Measurements from ENCODE around the gene GFAP. TPM values are rescaled to one million over a fixed set of nuclear protein-coding genes. Genes with fewer than 3 reads are reported as not detected.

The GFAP gene
- polyA plus RNA-seq, 3 donors: 1.3 to 8.3 (median 3.4) TPM

DNA sequence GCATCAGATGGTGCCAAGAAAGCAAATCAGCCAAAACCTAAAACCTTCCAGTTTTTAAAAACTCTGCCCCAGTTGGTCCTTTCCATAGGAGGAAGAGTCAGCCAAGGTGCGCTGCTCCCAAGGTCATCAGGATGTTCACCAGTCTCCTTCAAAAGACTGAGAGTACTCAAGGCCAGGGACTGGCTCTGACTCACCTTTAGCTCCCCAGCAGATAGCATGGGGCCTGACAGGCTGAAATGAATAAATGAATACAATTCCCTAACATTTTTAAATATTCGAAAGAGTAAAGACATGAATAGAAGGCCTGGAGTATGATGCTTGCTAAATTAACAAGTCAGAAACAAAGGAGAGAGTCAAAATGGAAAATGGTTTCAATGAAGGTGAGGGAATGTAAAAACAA lies 35.2 kb downstream of the GFAP start:
- 78 to 99% (median 96%) methylated on average over 2 of the region's 2 CpGs for WGBS, 3 donors
- H3K27ac ChIP-seq (ENCODE audit: low read depth, low read length): no peak overlapping the region

DNA sequence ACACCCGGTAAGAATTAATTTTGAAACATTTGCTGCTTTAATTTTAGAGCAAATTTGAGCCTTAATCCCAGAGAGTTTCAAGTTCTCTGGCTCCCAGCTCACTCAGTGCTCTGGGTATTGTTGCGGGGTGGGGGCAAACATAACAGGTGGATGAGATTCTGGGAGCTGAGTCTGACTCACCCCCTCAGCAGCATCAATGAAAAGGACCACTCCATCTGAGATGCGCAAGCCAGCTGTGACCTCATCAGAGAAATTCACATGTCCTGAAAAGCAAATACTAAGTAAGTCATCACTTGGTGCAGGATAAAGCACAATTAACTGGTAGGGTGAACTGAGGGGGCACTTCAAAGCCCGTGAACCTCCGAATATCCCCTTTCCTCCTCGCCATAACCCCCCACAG lies 35.9 kb downstream of the GFAP start:
- 90 to 94% (median 94%) methylated on average over 6 of the region's 6 CpGs for WGBS, 3 donors
- H3K27ac ChIP-seq (ENCODE audit: low read depth, low read length): no peak overlapping the region

DNA sequence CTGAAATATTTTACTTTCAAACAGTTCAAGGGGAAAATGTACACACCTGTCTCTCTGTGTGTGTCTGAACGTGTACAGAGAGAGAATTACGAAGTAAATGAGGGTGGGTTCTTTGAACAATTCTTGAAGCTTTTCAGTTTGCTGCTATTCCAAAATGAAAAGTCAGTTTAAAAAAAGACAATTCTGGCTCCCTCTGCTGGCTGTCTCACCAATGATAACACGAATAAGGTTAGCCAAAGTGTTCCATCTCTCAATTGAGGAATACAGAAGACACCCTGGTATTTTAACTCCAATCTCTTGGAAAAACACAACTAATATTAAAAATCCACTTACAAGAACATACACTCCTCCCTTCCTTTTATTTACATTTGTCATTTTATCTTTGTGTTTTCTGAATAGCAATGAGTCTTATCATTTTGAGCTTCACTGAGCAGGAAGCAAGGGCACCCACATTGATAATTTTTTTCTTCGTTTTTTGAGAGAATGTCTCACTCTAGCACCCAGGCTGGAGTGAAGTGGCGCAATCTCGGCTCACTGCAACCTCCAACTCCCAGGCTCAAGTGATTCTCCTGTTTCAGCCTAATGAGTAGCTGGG lies 36.6 kb downstream of the GFAP start:
- 54 to 58% (median 55%) methylated on average over 6 of the region's 6 CpGs for WGBS, 3 donors
- no peak overlapping the region for H3K27ac ChIP-seq (ENCODE audit: low read depth, low read length)

DNA sequence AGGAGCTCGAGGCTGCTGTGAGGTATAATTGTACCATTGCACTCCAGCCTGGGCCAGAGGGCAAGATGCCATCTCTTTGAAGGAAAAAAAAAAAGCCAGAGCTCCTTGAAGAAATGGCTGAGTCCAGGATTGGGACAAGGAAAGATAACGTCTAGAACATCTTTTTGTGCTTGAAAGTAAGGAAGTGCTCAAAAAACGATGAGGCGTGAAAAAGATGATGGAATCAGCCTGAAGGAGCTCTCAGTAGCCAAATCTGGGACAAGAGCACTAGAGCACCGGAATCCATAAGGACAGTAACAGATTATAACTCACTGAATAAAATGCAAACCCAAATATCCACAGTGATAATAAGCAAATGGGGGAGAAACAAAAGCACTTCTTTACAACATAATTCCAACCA lies 38.2 kb downstream of the GFAP start:
- H3K27ac ChIP-seq (ENCODE audit: low read depth, low read length): no peak overlapping the region
- 85 to 89% (median 88%) methylated on average over 5 of the region's 5 CpGs for WGBS, 3 donors

DNA sequence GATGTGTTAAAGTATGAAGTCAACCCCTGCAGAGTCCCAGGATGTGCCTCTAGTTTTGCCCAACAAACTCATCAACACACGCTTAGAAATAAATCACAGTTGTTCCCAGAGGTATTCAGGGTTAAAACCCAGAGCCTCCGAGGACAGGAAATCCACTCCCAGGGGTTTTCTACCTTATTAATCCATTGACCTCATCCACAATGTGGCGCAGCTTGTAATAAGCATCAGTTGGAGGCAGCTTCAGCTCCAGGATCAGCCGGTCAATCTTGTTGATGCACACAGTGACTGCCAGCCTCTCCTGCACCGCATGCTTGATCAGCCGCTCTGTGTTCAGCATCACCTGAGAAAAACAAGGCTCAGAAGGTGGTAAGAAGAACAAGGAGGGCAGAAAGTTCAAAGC lies 39.5 kb downstream of the GFAP start:
- 93 to 94% (median 93%) methylated on average over 6 of the region's 6 CpGs for WGBS, 3 donors

DNA sequence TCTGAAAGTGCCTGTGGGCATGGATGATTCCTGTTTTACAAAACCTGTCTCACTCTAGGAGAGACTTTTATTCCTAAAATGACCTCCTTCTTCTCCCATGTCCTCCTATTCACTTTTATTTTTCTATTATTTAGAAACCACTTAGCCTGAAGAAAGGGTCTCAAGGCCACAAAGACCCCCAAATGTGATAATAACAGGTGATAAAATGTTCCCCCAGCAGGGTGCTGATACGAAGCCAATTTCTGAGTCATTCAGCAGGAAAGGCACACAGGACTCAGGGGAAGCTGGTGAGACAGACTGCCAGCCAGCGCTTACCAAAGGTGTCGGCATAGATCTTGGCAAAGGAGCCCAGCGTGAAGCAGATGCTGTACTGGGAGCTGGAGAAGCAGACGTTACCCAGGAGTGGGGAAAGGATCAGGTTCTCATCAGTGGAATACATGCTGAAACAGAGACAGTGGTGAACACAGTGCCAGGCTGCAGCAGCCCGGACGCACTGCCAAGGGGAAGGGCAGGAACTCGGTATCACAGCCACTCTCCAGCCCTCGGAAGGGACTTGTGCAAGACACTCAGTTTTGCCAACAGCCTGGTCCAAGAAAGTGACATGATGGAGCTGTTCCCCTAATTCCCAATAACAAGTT lies 43.0 kb downstream of the GFAP start:
- H3K27ac ChIP-seq (ENCODE audit: low read depth, low read length): no peak overlapping the region
- WGBS, 3 donors: 71 to 84% (median 71%) methylated on average over 9 of the region's 9 CpGs

More for the DNA sequence above, 39.5 kb downstream of the GFAP start:
- no peak overlapping the region for H3K27ac ChIP-seq (ENCODE audit: low read depth, low read length)

DNA sequence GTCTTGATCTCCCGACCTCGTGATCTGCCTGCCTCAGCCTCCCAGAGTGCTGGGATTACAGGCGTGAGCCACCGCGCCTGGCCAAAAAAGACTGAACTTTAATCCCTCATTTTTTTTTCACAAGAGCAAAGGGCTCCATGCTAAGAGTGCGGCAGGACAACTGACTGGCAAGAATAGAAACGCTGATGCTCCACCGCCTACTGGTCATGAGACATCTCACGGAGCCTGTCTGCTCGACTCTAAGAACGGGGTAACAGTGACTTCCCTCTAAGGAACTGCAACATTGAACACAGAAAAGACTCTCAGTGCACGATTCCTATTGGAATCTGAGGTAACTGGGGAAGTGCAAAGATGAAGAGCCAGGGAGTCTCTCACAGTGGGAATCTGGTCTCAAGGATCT lies 43.7 kb downstream of the GFAP start:
- no peak overlapping the region for H3K27ac ChIP-seq (ENCODE audit: low read depth, low read length)
- WGBS, 3 donors: 95 to 96% (median 96%) methylated on average over 12 of the region's 12 CpGs

DNA sequence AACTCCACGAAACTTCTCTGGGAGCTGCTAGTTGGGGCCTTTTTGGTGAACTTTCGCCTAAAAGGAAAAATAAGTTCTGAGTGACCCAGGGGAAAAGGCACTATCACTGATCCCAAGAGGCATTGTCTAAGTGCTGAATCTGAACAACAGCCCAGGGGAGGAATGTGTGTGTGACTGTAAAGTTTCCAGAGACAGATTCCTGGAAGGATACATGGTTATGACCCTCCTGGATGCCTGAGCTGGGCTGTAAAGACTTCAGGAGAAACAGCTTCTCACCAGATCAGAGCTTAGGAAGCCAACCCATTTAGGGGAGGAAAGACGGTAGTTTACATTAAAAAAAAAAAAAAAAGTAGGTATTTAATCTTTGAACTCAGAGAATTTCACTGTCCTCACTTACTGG lies 47.5 kb downstream of the GFAP start:
- WGBS, 3 donors: 80 to 87% (median 84%) methylated on average over 3 of the region's 3 CpGs
- no peak overlapping the region for H3K27ac ChIP-seq (ENCODE audit: low read depth, low read length)

DNA sequence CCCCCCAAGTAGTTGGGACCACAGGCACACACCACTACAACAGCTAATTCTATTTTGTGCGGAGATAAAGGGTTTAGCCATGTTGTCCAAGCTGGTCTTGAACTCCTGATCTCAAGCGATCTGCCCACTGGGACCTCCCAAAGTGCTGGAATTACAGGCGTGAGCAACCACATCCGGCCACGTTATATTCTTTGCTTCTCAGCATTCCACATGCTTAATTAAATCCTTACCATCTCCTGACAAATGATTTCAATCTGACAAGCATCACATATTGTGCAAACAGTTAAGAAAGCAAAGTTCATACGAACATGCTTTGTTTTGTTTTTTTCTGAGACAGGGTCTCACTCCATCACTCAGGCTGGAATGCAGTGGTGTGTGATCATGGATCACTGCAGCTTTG lies 49.4 kb downstream of the GFAP start:
- 82 to 92% (median 86%) methylated on average over 6 of the region's 6 CpGs for WGBS, 3 donors
- H3K27ac ChIP-seq (ENCODE audit: low read depth, low read length): no peak overlapping the region

DNA sequence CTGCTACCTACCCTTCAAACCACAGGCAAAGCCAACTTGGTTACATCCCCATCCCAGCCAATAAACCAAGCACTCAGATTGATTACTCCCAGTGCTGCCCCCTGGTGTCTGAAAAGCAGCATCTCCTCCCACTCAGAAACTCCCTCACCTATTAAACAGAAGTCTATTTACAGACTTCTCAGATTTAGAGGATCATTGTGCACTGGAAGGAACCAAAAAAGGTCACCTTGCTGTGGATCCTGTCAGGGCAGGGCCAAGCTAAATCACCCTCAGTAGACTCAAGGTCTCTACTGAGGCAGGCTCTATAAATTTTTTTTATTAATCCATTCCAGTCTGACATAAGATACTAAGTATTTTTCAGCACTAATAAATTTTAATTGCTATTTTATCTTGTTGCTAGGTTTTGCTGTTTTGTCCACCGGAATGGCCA lies 50.1 kb downstream of the GFAP start:
- H3K27ac ChIP-seq (ENCODE audit: low read depth, low read length): no peak overlapping the region

DNA sequence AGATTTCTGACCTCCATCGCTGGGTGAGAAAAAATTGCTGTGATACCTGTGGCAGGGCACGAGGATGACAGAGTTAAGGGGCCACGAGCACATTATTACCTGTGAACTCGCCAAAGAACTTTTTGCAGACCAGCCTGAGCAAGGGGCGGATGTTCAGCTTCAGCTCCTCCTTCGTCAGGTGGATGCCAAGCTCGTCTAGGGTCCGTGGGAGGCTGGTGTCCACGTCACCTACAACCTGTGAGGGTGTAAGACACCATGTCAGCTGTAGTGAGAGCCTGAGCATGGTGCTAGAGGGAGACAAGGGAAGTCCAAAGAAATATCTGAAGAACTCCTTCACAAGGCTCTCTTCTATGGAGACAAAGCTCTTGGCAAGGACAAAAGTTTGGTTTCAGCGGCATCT lies 50.5 kb downstream of the GFAP start:
- no peak overlapping the region for H3K27ac ChIP-seq (ENCODE audit: low read depth, low read length)
- WGBS, 3 donors: 65 to 79% (median 75%) methylated on average over 10 of the region's 10 CpGs

More for the DNA sequence above, 50.1 kb downstream of the GFAP start:
- WGBS, 3 donors: 36 to 70% (median 45%) methylated on average over 1 of the region's 1 CpG

DNA sequence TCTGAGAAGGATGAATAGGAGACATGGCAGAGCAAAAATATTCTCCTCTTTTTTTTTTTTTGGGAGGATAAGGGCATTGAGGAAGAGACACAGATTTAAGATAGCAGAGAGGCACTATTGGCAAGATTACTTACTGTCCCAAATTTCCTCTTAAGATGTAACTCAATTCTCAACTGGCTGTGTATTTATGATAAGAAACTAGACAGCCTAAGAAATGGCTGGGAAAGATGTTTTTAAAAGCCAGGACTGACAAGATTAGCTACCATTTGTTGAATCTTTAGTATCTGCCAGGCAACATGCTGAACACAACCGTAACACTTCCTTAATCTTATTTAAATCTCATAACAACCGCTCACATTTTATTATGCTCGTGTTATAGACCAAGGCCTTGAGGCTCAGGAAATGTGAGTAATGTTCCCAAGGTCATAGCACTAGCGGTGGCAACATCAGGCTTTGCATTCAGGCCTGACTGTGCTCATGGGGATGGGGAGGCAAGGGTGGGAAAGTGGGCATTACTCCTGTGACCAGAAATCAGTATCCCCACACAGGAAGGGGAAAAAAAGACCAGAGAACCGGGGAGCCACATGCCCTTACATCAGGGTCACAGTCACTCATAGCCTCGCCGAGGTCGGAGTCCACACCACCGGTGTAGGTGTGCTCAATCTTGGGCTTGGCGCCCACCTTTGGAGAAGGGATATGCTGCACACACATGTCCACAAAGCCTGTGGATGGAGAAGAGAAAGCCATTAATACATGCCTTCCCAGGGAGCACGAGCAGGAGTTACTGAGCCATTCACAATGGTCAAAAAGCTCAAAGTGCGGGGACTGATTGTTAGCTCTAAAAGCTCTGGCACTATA lies 52.0 kb downstream of the GFAP start:
- H3K27ac ChIP-seq (ENCODE audit: low read depth, low read length): no peak overlapping the region
- WGBS, 3 donors: 85 to 88% (median 86%) methylated on average over 12 of the region's 12 CpGs

DNA sequence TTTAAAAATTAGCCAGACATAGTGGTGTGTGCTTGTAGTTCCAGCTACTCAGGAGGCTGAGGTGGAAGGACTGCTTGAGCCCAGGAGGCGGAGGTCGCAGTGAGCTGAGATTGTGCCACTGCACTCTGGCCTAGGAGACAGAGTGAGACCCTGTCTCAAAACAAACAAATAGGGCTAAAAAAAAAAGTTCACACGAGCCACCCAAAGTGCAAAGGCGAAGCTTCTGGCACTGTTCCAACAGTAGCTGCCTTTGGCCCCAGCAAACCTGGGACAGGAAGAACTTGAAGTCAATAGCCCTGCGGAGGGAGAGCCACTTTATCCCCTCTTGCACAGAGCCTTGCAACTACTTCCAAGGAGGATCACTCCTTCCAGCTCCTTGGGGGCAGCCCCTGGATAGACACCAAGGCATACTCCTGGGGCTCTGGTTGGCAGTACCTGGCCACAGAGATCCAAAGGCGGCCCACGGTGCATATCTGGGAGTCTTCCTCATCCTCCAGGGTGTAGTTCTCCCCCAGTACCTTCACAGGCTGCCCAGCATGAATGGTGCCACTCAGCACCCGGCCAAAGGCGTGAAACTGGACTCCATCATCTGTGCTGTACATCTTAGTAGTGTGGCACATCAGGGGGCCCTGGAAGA lies 52.9 kb downstream of the GFAP start:
- H3K27ac ChIP-seq (ENCODE audit: low read depth, low read length): no peak overlapping the region
- 83 to 90% (median 88%) methylated on average over 9 of the region's 9 CpGs for WGBS, 3 donors

DNA sequence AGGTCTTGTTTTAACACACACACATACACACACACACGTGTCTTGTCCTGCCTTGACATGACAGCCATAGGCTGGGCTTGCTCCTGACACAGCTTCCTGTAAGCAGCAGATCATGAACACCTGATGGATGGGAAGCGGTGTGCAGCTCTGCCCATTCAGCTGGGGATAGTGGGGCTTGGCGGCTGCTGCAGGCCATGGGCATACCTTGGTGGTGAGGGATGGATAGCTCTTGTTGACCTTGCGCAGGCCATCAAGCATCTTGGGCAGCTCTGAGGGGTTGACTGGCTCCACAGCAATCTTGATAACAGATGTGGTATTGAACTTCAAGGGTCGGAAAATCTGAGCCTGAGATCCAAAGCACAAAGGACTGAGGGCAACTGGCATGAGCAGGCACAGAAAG lies 55.6 kb downstream of the GFAP start:
- no peak overlapping the region for H3K27ac ChIP-seq (ENCODE audit: low read depth, low read length)
- WGBS, 3 donors: 85 to 91% (median 89%) methylated on average over 5 of the region's 5 CpGs

DNA sequence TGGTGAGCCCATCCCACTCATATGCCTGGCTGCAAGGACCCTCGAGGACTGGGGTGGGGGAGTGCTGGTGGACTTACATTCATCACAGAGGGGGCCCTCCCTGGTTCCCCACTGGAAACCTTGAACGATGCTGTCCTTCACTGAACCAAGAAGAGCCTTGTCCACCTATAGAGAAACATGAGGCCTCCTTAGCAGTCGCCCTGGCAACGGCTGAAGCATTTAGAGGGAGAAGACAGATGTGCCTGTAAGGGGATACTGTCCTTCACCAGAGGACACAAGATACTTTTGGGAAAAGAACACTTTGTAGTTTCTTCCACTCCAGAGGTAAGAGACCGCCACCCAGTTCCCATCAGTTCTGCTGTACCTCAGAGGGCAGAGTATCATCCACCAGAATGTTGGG lies 61.1 kb downstream of the GFAP start:
- 92 to 94% (median 93%) methylated on average over 5 of the region's 5 CpGs for WGBS, 3 donors
- no peak overlapping the region for H3K27ac ChIP-seq (ENCODE audit: low read depth, low read length)

All from adipose tissue (tissue), 3 donors.